ENCODE data around the gene RAB17. TPM values are rescaled to one million over a fixed set of nuclear protein-coding genes. Genes with fewer than 3 reads are reported as not detected.

RAB17 gene
- total RNA-seq, 1 experiment from 2014 or later: 23.6 TPM

DNA sequence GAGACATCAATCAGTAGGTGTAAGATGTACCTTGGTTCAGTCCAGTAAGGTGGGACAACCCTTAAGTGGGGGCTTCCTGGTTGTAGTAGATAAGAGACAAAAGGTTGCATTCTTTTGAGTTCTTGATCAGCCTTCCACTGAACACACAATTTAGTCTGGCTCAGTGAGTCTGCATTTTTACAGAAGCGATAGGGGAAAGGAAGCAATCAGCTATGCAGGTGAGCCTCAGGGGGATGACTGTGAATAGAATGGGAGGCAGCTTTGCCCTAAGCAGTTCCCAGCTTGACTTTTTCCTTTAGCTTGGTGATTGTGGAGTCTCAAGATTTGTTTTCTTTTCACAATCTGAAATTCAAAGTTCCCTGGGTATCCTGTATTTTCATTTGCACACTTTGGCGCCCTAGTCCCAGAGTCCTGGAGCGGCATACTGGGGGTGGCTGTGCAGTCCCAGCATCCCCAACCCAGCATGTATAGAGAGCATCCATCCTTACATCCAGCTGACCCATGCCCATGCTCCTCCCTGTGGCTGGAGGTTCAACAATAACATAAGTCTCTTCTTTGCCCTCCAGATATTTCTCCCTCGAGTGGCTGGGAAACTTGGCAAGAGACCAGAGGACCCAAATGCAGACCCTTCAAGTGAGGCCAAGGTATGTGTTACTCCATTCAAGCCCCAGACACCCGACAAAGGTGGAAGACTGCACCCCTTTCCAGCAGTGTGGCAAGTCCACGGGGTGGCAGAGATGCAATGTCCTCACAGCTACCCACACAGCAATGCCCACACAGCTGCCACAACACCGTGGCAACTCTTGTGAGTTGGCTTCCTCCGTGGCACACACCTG, 44.3 kb downstream of the RAB17 start:
- intact Hi-C loops (cut with micrococcal nuclease; ENCODE audit: unreplicated experiment): no loop called here
- BruUV-seq (replicated peaks): TSS peak; percentile 54
- Histone ChIP-seq H3K4me3 (ENCODE audit: low read depth in 2 of 2, low read length in 2 of 2) (no peak overlapping the region), H3K36me3 (ENCODE audit: control insufficient read depth, insufficient read depth, low read length) (no peaks in the 10 kb centered on the region), H3K9me3 (ENCODE audit: control insufficient read depth, insufficient read depth, low read depth, low read length) (no peaks in the 10 kb centered on the region), H3K27me3 (ENCODE audit: control insufficient read depth, insufficient read depth, low read length) (no peaks in the 10 kb centered on the region), H3K4me1 (ENCODE audit: control insufficient read depth, insufficient read depth, low read length) (no peaks in the 10 kb centered on the region), H3K27ac (ENCODE audit: low read length) (no peak overlapping the region)
- TF ChIP-seq, protein P1, sequence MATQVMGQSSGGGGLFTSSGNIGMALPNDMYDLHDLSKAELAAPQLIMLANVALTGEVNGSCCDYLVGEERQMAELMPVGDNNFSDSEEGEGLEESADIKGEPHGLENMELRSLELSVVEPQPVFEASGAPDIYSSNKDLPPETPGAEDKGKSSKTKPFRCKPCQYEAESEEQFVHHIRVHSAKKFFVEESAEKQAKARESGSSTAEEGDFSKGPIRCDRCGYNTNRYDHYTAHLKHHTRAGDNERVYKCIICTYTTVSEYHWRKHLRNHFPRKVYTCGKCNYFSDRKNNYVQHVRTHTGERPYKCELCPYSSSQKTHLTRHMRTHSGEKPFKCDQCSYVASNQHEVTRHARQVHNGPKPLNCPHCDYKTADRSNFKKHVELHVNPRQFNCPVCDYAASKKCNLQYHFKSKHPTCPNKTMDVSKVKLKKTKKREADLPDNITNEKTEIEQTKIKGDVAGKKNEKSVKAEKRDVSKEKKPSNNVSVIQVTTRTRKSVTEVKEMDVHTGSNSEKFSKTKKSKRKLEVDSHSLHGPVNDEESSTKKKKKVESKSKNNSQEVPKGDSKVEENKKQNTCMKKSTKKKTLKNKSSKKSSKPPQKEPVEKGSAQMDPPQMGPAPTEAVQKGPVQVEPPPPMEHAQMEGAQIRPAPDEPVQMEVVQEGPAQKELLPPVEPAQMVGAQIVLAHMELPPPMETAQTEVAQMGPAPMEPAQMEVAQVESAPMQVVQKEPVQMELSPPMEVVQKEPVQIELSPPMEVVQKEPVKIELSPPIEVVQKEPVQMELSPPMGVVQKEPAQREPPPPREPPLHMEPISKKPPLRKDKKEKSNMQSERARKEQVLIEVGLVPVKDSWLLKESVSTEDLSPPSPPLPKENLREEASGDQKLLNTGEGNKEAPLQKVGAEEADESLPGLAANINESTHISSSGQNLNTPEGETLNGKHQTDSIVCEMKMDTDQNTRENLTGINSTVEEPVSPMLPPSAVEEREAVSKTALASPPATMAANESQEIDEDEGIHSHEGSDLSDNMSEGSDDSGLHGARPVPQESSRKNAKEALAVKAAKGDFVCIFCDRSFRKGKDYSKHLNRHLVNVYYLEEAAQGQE (IDR thresholded peaks at IDR 0.05; ENCODE audit: insufficient read depth in 1 of 2, low read depth in 2 of 2, low read length in 1 of 2): no peak
- TF ChIP-seq TCF7L2 (IDR thresholded peaks at IDR 0.05; ENCODE audit: low read depth, low read length) (no peak), POLR2AphosphoS5 (IDR thresholded peaks at IDR 0.05; ENCODE audit: low read depth, low read length) (no peak)
- in situ Hi-C loops (cut with HindIII; ENCODE audit: low pct_unique_long_range_greater_than_20kb, low sequenced_read_pairs): no loop called here
- 0 out of 2 replicates have a peak, but pooled peaks have one; percentile 13 for ATAC-seq
- CTCF ChIA-PET: no interaction called here
- DNase-seq (ENCODE audit: low read depth, low spot score): no peak
- POLR2A ChIA-PET: no interaction called here

DNA sequence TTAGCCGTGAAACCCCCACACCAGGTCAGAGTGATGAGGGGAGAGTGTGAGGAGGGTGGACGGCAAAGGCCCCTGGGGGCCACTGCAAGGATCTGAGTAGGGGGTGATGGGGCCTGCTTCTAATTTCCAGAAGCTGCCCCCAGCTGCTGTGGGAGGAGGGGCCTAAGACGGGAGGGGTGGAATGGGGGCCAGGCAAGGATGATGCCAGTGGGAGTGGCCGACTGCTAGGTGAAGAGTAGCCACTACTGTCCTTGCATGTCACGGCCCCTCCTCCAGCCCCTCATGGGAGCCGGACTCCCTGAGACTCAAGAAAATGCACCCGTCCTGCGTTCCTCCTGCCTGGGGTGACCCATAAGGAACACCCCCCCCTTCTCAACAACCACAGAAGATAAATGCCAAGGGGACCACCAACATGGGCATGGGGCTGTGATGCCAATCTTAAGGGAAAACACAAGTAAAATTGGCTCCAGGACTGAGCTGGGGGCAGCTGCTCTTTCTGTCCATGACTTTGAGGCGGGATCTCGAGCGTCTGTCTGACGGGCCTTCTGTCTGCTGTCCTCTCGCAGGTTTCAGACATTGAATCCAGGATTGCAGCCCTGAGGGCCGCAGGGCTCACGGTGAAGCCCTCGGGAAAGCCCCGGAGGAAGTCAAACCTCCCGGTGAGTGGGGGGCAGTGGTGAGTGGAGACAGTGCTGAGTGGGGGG, 48.4 kb downstream of the RAB17 start:
- Histone ChIP-seq H3K4me3 (ENCODE audit: low read depth in 2 of 2, low read length in 2 of 2) (no peak overlapping the region), H3K27me3 (ENCODE audit: control insufficient read depth, insufficient read depth, low read length) (no peaks in the 10 kb centered on the region), H3K36me3 (ENCODE audit: control insufficient read depth, insufficient read depth, low read length) (no peaks in the 10 kb centered on the region), H3K9me3 (ENCODE audit: control insufficient read depth, insufficient read depth, low read depth, low read length) (no peaks in the 10 kb centered on the region), H3K4me1 (ENCODE audit: control insufficient read depth, insufficient read depth, low read length) (no peaks in the 10 kb centered on the region), H3K27ac (ENCODE audit: low read length) (no peak overlapping the region)
- in situ Hi-C loops (cut with HindIII; ENCODE audit: low pct_unique_long_range_greater_than_20kb, low sequenced_read_pairs) (no loop called here), intact Hi-C loops (cut with micrococcal nuclease; ENCODE audit: unreplicated experiment) (no loop called here)
- ChIA-PET POLR2A (no interaction called here), CTCF (no interaction called here)
- ATAC-seq (no peak), DNase-seq (ENCODE audit: low read depth, low spot score) (no peak)
- TF ChIP-seq, protein P1 (IDR thresholded peaks at IDR 0.05; ENCODE audit: insufficient read depth in 1 of 2, low read depth in 2 of 2, low read length in 1 of 2): no peak
- TF ChIP-seq SIN3A (IDR thresholded peaks at IDR 0.05; ENCODE audit: borderline replicate concordance, insufficient read depth, low read depth, low read length) (no peak), TCF7L2 (IDR thresholded peaks at IDR 0.05; ENCODE audit: low read depth, low read length) (no peak), POLR2AphosphoS5 (IDR thresholded peaks at IDR 0.05; ENCODE audit: low read depth, low read length) (no peak)
- TF ChIP-seq, protein P2, sequence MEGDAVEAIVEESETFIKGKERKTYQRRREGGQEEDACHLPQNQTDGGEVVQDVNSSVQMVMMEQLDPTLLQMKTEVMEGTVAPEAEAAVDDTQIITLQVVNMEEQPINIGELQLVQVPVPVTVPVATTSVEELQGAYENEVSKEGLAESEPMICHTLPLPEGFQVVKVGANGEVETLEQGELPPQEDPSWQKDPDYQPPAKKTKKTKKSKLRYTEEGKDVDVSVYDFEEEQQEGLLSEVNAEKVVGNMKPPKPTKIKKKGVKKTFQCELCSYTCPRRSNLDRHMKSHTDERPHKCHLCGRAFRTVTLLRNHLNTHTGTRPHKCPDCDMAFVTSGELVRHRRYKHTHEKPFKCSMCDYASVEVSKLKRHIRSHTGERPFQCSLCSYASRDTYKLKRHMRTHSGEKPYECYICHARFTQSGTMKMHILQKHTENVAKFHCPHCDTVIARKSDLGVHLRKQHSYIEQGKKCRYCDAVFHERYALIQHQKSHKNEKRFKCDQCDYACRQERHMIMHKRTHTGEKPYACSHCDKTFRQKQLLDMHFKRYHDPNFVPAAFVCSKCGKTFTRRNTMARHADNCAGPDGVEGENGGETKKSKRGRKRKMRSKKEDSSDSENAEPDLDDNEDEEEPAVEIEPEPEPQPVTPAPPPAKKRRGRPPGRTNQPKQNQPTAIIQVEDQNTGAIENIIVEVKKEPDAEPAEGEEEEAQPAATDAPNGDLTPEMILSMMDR (IDR thresholded peaks at IDR 0.05): no peak
- BruUV-seq (replicated peaks): no TSS peak
